ENCODE data around the gene CEACAM4. TPM values are rescaled to one million over a fixed set of nuclear protein-coding genes. Genes with fewer than 3 reads are reported as not detected.
"Not testable (repeated sequence)": the region's sequence is repeated elsewhere in the genome, so short reads cannot be mapped to it uniquely, and the experiment has no call there.

CEACAM4 gene
- total and polyA plus RNA-seq, 12 donors, result 0.23 to 0.66 (median 0.45) TPM; not detected in 4

- 57 to 65% methylated on average over 2 of the region's 2 CpGs for WGBS, 2 donors
- ATAC-seq (no peak), DNase-seq (no peak)
- H3K4me1 ChIP-seq, result no peaks in the 10 kb centered on the region
- peaks cover 0 to 32% (median 22%) of the 10 kb centered on the region in 7 donors for H3K27me3 ChIP-seq
- no peak overlapping the region for H3K4me3 ChIP-seq
- intact Hi-C loops (cut with DNase I), result no loop called here
- no peaks in the 10 kb centered on the region for H3K36me3 ChIP-seq
- TF ChIP-seq CTCF (IDR thresholded peaks at IDR 0.05), result no peak
- H3K27ac ChIP-seq, result no peak overlapping the region
- peaks cover 0 to 58% (median 27%) of the 10 kb centered on the region in 11 donors for H3K9me3 ChIP-seq
Observed at GRCh38 chr19:41666075-41666474, 39.2 kb upstream of the CEACAM4 start.

- H3K36me3 ChIP-seq, result no peaks in the 10 kb centered on the region
- 37 to 38% methylated on average over 2 of the region's 2 CpGs for WGBS, 2 donors
- ATAC-seq, result no peak
- TF ChIP-seq CTCF (IDR thresholded peaks at IDR 0.05), result no peak
- H3K4me3 ChIP-seq, result no peak overlapping the region
- DNase-seq, result no peak
- H3K27ac ChIP-seq, result no peak overlapping the region
- H3K9me3 ChIP-seq, result peaks cover 0 to 30% (median 0%) of the 10 kb centered on the region in 11 donors
- H3K27me3 ChIP-seq, result peaks cover 0 to 53% (median 29%) of the 10 kb centered on the region in 7 donors
- intact Hi-C loops (cut with DNase I), result no loop called here
- H3K4me1 ChIP-seq, result no peaks in the 10 kb centered on the region
Observed at GRCh38 chr19:41657157-41657556, 30.3 kb upstream of the CEACAM4 start.

GRCh38 chr19:41656756-41657155, 29.9 kb upstream of the CEACAM4 start:
- ATAC-seq; intact Hi-C loops (cut with DNase I): not testable (repeated sequence)
- WGBS, 2 donors, result 46 to 53% methylated on average over 2 of the region's 2 CpGs

GRCh38 chr19:41652250-41652649, 25.4 kb upstream of the CEACAM4 start:
- Histone ChIP-seq H3K4me3 (no peak overlapping the region), H3K36me3 (no peaks in the 10 kb centered on the region), H3K27ac (no peak overlapping the region), H3K9me3 (peaks cover 0 to 25% (median 0%) of the 10 kb centered on the region in 11 donors), H3K27me3 (peaks cover 0 to 69% (median 54%) of the 10 kb centered on the region in 7 donors), H3K4me1 (no peaks in the 10 kb centered on the region)
- intact Hi-C loops (cut with DNase I), result no loop called here
- DNase-seq (no peak), ATAC-seq (no peak)
- WGBS, 2 donors, result 64 to 71% methylated on average over 5 of the region's 5 CpGs
- no peak for TF ChIP-seq CTCF (IDR thresholded peaks at IDR 0.05)

More at GRCh38 chr19:41656756-41657155, 29.9 kb upstream of the CEACAM4 start:
- Histone ChIP-seq H3K27me3 (peaks cover 0 to 57% (median 30%) of the 10 kb centered on the region in 7 donors), H3K9me3 (peaks cover 0 to 30% (median 0%) of the 10 kb centered on the region in 11 donors)
- not testable (repeated sequence) for H3K4me1 ChIP-seq, H3K36me3 ChIP-seq, H3K27ac ChIP-seq, DNase-seq, H3K4me3 ChIP-seq

- no peak overlapping the region for H3K27ac ChIP-seq
- peaks cover 0 to 55% (median 36%) of the 10 kb centered on the region in 7 donors for H3K27me3 ChIP-seq
- H3K4me1 ChIP-seq, result no peaks in the 10 kb centered on the region
- no peak for DNase-seq
- intact Hi-C loops (cut with DNase I), result loop anchor here in 3 of 10 donors (5.0 to 10.0 kb wide), 3 partner anchors 87 to 105 kb away; partner anchors contain the start of gene CEACAM6 (in 1 of the 3)
- no peak overlapping the region for H3K4me3 ChIP-seq
- peaks cover 0 to 22% (median 0%) of the 10 kb centered on the region in 11 donors for H3K9me3 ChIP-seq
- ATAC-seq, result no peak
- no peaks in the 10 kb centered on the region for H3K36me3 ChIP-seq
- WGBS, 2 donors, result 50 to 71% methylated on average over 3 of the region's 3 CpGs
- no peak for TF ChIP-seq CTCF (IDR thresholded peaks at IDR 0.05)
Observed at GRCh38 chr19:41649827-41650226, 23.0 kb upstream of the CEACAM4 start.
